ENCODE measurements around the gene HLA-DMA. TPM values are rescaled to one million over a fixed set of nuclear protein-coding genes. Genes with fewer than 3 reads are reported as not detected.

HLA-DMA gene
- total and polyA plus RNA-seq, 9 of the 15 experiments (the other 6 are each of a cell fraction or from before 2014, with no cell fraction given), result 0.13 to 0.83 (median 0.51) TPM

DNA sequence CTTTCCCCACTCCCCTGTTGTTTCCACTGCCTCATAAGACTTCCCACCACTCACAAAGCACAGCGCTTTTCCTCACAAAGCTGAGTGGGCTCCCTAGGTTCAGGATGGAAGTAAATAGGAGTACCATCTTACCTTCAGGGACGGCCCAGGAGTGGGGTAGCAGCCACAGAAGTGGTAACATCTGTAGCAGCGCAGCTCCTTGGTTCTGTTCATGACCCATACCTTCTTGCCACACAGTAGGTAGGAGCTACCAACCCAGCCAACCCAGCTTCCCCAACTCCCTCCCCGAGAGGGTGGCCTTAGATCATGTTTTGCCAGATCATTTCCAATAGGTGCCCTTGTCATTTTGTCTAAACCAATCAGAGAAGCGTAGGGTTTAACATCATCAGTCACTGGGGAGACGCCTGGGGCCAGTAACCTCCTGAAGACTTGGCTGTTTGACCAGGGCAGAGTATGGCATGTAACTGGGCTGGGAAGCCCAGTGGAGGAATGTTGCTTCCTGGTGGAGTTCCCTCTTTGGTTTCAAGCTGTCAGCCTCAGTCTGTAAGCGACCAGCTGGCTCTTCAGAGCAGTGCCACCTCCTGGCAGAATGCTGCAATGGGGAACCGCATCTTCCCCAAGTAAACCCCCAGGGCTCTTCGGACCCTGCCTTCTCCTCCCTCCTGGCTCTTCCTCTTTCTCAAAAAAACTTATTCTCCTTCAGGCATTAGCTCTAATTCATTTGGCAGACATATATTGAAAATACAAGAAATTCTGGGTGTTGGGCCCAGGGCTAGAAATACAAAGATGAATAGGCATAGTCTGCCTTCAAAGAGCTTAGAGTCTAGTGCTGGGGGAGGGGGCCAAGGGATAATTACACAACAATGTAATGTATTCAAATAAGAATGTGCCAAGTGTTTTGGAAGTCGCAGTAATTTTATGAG, at the start of gene HLA-DMA (continued):
- TF ChIP-seq, protein P1, sequence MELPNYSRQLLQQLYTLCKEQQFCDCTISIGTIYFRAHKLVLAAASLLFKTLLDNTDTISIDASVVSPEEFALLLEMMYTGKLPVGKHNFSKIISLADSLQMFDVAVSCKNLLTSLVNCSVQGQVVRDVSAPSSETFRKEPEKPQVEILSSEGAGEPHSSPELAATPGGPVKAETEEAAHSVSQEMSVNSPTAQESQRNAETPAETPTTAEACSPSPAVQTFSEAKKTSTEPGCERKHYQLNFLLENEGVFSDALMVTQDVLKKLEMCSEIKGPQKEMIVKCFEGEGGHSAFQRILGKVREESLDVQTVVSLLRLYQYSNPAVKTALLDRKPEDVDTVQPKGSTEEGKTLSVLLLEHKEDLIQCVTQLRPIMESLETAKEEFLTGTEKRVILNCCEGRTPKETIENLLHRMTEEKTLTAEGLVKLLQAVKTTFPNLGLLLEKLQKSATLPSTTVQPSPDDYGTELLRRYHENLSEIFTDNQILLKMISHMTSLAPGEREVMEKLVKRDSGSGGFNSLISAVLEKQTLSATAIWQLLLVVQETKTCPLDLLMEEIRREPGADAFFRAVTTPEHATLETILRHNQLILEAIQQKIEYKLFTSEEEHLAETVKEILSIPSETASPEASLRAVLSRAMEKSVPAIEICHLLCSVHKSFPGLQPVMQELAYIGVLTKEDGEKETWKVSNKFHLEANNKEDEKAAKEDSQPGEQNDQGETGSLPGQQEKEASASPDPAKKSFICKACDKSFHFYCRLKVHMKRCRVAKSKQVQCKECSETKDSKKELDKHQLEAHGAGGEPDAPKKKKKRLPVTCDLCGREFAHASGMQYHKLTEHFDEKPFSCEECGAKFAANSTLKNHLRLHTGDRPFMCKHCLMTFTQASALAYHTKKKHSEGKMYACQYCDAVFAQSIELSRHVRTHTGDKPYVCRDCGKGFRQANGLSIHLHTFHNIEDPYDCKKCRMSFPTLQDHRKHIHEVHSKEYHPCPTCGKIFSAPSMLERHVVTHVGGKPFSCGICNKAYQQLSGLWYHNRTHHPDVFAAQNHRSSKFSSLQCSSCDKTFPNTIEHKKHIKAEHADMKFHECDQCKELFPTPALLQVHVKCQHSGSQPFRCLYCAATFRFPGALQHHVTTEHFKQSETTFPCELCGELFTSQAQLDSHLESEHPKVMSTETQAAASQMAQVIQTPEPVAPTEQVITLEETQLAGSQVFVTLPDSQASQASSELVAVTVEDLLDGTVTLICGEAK (IDR thresholded peaks at IDR 0.05), result no peak
- TF ChIP-seq, protein P1 (CRISPR knock-in tag; IDR thresholded peaks at IDR 0.05), result no peak
- TF ChIP-seq POLR2B (IDR thresholded peaks at IDR 0.05; ENCODE audit: low read depth, partially characterized antibody) (no peak), ETV1 (tag; conservative IDR thresholded peaks at IDR 0.05; ENCODE audit: low read depth) (no peak), ZNF431 (CRISPR knock-in tag; IDR thresholded peaks at IDR 0.05) (no peak), SRSF9 (IDR thresholded peaks at IDR 0.05; ENCODE audit: borderline replicate concordance, low read depth, low read length) (no peak), HCFC1 (IDR thresholded peaks at IDR 0.05; ENCODE audit: low read depth, low read length) (no peak), ZNF764 (CRISPR knock-in tag; IDR thresholded peaks at IDR 0.05; ENCODE audit: low read depth) (no peak), XRCC3 (IDR thresholded peaks at IDR 0.05) (no peak), HIVEP1 (CRISPR knock-in tag; IDR thresholded peaks at IDR 0.05) (no peak)
- TF ChIP-seq, protein P2, sequence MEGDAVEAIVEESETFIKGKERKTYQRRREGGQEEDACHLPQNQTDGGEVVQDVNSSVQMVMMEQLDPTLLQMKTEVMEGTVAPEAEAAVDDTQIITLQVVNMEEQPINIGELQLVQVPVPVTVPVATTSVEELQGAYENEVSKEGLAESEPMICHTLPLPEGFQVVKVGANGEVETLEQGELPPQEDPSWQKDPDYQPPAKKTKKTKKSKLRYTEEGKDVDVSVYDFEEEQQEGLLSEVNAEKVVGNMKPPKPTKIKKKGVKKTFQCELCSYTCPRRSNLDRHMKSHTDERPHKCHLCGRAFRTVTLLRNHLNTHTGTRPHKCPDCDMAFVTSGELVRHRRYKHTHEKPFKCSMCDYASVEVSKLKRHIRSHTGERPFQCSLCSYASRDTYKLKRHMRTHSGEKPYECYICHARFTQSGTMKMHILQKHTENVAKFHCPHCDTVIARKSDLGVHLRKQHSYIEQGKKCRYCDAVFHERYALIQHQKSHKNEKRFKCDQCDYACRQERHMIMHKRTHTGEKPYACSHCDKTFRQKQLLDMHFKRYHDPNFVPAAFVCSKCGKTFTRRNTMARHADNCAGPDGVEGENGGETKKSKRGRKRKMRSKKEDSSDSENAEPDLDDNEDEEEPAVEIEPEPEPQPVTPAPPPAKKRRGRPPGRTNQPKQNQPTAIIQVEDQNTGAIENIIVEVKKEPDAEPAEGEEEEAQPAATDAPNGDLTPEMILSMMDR (IDR thresholded peaks at IDR 0.05 in 2 of 3, conservative IDR thresholded peaks at IDR 0.05 in 1 of 3; ENCODE audit: insufficient read depth in 2 of 3, low read depth in 1 of 3, low read length in 3 of 3), result peak; percentile 67 to 80 (median 71)
- TF ChIP-seq, protein P3, sequence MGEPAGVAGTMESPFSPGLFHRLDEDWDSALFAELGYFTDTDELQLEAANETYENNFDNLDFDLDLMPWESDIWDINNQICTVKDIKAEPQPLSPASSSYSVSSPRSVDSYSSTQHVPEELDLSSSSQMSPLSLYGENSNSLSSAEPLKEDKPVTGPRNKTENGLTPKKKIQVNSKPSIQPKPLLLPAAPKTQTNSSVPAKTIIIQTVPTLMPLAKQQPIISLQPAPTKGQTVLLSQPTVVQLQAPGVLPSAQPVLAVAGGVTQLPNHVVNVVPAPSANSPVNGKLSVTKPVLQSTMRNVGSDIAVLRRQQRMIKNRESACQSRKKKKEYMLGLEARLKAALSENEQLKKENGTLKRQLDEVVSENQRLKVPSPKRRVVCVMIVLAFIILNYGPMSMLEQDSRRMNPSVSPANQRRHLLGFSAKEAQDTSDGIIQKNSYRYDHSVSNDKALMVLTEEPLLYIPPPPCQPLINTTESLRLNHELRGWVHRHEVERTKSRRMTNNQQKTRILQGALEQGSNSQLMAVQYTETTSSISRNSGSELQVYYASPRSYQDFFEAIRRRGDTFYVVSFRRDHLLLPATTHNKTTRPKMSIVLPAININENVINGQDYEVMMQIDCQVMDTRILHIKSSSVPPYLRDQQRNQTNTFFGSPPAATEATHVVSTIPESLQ (CRISPR knock-in tag; IDR thresholded peaks at IDR 0.05), result no peak

Data from K562 (cell line).